Mesothelial cell of epicardium (in vitro differentiated cells): ENCODE measurements around the gene UBFD1. TPM values are rescaled to one million over a fixed set of nuclear protein-coding genes. Genes with fewer than 3 reads are reported as not detected.

Experiments
- DNase-seq, 2 experiments: peaks; one replicate each; pipeline ENCODE4 v3.0.0; 2021; ENCODE audit warnings: low spot score in 2 of 2; ENCODE audit not compliant: unreplicated experiment in 2 of 2
- H3K27ac Mint-ChIP-seq: 2 replicates; pipeline ENCODE4 v1.8.0; 2021; ENCODE audit warnings: mixed read lengths
- H3K27me3 Mint-ChIP-seq: 2 replicates; pipeline ENCODE4 v1.8.0; 2021; ENCODE audit warnings: low read depth, mixed read lengths
- H3K36me3 Mint-ChIP-seq: 2 replicates; pipeline ENCODE4 v1.8.0; 2021; ENCODE audit warnings: mixed read lengths
- H3K4me1 Mint-ChIP-seq: 2 replicates; pipeline ENCODE4 v1.8.0; 2021; ENCODE audit warnings: mixed read lengths
- H3K4me3 Mint-ChIP-seq: 2 replicates; pipeline ENCODE4 v1.8.0; 2021; ENCODE audit warnings: mild to moderate bottlenecking, moderate library complexity, mixed read lengths
- H3K9me3 Mint-ChIP-seq: 2 replicates; pipeline ENCODE4 v1.8.0; 2021; ENCODE audit warnings: mixed read lengths
- total RNA-seq: library from RNA; stranded (reverse); gene quantifications from 3 replicates; pipeline ENCODE4 v1.2.1, GENCODE V29; 2021
- TF ChIP-seq, protein P1 (sequence below): fragments of 200-600 bp; sonication (generic); IDR thresholded peaks from one replicate; pipeline ENCODE4 v1.5.0; 2021; ENCODE audit warnings: antibody characterized with exemption; ENCODE audit not compliant: unreplicated experiment

Gene UBFD1
- total RNA-seq, 1 donor from 2014 or later = 114 TPM

DNA sequence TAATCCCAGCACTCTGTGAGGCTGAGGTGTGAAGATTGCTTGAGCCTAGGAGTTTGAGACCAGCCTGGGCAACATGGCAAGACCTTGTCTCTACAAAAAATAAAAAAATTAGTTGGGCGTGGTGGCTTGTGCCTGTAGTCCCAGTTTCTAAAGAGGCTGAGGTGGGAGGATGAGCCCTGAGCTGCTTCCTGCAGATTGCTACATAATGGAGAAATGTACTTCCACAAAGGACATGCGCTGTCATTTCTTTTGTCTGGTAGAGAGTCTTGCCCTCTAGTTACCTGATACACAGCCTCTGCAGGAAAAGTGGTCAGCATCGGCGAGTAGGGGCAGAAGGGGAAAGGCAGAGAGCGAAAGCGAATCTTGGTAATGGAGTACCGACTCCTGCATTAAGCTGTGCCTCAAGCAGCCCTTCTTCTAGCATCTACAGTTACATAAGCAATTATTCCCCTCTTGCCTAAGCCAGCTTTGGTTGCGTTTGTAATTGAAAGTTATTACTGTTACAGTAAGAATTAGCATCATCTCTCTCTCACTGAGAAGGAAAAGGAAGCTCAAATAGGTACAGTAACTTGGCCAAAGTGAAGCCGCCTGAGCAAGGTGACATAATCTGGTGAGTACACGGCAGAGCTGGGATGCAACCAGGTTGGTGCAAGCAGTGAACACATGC lies 28.8 kb upstream of the UBFD1 start:
- no peaks in the 10 kb centered on the region for H3K4me1 Mint-ChIP-seq

DNA sequence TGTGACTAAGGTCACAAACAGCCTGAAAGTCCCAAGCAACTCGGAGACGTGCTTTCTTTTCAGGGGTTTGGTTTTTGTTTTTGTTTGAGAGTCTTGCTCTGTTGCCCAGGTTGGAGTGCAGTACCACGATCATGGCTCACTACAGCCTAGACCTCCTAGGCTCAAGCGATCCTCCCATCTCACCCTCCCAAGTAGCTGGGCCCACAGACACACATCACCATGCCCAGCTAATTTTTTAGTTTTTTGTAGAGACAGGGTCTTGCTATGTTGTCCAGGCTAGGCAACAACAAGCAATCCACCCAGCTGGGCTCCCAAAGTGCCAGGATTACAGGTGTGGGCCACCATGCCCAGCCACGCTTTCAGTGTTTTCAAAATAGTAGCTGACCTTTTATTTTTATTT lies 27.5 kb upstream of the UBFD1 start:
- TF ChIP-seq, protein P1, sequence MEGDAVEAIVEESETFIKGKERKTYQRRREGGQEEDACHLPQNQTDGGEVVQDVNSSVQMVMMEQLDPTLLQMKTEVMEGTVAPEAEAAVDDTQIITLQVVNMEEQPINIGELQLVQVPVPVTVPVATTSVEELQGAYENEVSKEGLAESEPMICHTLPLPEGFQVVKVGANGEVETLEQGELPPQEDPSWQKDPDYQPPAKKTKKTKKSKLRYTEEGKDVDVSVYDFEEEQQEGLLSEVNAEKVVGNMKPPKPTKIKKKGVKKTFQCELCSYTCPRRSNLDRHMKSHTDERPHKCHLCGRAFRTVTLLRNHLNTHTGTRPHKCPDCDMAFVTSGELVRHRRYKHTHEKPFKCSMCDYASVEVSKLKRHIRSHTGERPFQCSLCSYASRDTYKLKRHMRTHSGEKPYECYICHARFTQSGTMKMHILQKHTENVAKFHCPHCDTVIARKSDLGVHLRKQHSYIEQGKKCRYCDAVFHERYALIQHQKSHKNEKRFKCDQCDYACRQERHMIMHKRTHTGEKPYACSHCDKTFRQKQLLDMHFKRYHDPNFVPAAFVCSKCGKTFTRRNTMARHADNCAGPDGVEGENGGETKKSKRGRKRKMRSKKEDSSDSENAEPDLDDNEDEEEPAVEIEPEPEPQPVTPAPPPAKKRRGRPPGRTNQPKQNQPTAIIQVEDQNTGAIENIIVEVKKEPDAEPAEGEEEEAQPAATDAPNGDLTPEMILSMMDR = no peak

More for the DNA sequence above, 28.8 kb upstream of the UBFD1 start:
- DNase-seq = no peak
- TF ChIP-seq, protein P1 = no peak
- H3K27ac Mint-ChIP-seq = no peak overlapping the region
- H3K9me3 Mint-ChIP-seq = no peaks in the 10 kb centered on the region
- no peak overlapping the region for H3K4me3 Mint-ChIP-seq
- peaks cover 30% of the 10 kb centered on the region for H3K36me3 Mint-ChIP-seq
- H3K27me3 Mint-ChIP-seq = no peaks in the 10 kb centered on the region

DNA sequence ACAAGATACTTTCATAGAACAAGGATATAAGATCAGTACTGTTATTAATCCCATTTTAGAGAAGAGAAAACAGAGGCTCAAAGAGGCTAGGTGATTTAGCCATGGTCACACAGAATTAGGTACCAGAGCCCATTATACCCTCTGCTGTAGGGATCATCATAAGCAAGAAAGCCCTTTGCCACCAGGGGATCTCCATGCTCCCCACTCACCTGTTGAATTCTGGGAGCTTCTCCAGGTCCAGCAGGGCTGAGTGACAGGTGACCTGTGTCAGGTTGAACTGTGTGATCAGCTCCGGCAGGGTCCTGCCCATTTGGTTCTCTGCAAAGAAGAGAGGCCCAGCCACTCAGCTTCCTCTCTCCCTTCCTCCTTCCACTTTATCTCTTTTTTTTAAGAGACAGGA lies 25.1 kb upstream of the UBFD1 start:
- no peak for DNase-seq
- Mint-ChIP-seq H3K4me1 (no peaks in the 10 kb centered on the region), H3K27me3 (no peaks in the 10 kb centered on the region), H3K27ac (no peak overlapping the region), H3K36me3 (peaks cover 23% of the 10 kb centered on the region), H3K9me3 (no peaks in the 10 kb centered on the region), H3K4me3 (no peak overlapping the region)
- TF ChIP-seq, protein P1 = no peak

More for the DNA sequence above, 27.5 kb upstream of the UBFD1 start:
- H3K36me3 Mint-ChIP-seq = peaks cover 27% of the 10 kb centered on the region
- H3K4me1 Mint-ChIP-seq = no peaks in the 10 kb centered on the region
- H3K27me3 Mint-ChIP-seq = no peaks in the 10 kb centered on the region
- H3K4me3 Mint-ChIP-seq = no peak overlapping the region
- H3K27ac Mint-ChIP-seq = no peak overlapping the region
- DNase-seq = no peak
- H3K9me3 Mint-ChIP-seq = no peaks in the 10 kb centered on the region

DNA sequence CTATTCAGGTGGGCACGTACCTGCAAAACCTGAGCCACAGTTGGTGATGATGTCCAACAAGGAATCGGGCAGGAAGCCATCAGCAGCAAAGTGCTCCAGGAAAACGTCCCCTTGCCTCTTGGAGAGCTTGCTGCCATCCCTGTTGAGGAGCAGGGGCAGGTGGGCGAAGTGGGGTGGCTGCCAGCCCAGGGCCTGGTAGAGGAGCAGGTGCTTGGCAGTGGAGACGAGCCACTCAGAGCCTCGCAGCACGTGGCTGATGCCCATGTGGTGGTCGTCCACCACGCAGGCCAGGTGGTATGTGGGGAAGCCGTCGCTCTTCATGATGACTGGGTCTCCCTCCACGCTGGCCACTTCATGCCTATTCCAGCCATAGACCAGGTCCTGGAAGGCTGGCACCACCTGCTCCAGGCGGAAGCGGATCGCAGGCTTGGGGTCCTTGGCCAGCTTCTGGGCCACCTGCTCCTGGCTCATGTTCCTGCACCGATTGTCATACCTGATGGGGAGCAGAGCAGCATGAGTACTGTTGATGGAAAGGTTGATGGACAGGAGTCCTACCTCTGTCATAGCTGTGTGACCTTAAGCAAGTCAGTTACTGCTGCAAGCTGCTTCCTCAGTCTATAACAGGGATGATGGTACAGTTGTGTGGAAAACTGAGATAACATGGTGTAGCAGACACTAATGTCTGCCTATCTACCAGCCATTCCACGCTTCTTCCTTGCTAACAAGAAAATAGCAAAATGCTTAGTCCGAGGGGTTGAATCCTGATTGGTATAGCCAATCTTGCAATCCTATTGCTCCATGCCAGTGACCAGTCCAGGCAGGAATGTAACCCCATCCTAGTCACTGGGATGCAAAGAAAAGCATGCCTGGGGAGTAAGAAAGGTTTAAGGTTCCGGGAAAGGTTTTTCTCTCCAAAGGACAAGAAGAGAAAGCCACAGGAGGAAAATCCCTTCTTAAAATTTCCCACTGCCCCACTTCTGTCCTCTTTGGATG lies 22.4 kb upstream of the UBFD1 start:
- TF ChIP-seq, protein P1 = no peak
- H3K27ac Mint-ChIP-seq = no peak overlapping the region
- H3K9me3 Mint-ChIP-seq = no peaks in the 10 kb centered on the region
- no peaks in the 10 kb centered on the region for H3K4me1 Mint-ChIP-seq
- no peak overlapping the region for H3K4me3 Mint-ChIP-seq
- no peaks in the 10 kb centered on the region for H3K27me3 Mint-ChIP-seq
- no peak for DNase-seq
- peaks cover 29% of the 10 kb centered on the region for H3K36me3 Mint-ChIP-seq

DNA sequence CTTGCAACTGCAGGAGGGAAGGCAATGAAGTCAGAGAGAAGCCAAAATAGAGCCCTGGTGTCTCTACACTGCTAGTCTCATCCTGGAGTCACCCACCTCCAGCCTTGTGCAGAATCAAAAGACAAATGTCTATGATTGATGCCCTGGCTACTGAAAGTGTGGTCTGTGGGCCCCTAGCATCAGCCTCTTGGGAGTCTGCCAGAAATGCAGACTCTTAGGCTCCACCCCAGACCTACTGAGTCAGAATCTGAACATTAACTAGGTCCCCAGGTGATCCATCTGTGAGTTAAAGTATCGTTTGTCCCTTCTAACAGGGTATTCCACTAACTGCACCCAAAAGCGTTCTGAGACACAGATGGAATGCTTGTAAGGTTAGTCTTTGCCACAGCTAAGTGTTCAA lies 21.6 kb upstream of the UBFD1 start:
- Mint-ChIP-seq H3K4me3 (no peak overlapping the region), H3K4me1 (no peaks in the 10 kb centered on the region), H3K27ac (no peak overlapping the region), H3K9me3 (no peaks in the 10 kb centered on the region), H3K36me3 (peaks cover 29% of the 10 kb centered on the region), H3K27me3 (no peaks in the 10 kb centered on the region)
- DNase-seq = no peak
- TF ChIP-seq, protein P1 = no peak
